Mesenchymal stem cell (in vitro differentiated cells and primary cell): Measurements from ENCODE around the gene RGS9.
"Not testable (repeated sequence)": the region's sequence is repeated elsewhere in the genome, so short reads cannot be mapped to it uniquely, and the experiment has no call there.

ENCODE experiments used
- DNase-seq: peaks from one replicate; pipeline ENCODE4 v3.0.0-alpha.2; 2013
- H2AFZ ChIP-seq: one replicate; pipeline ENCODE4 v1.6.1; 2013; ENCODE audit warnings: low read depth, mild to moderate bottlenecking, control low read depth, inconsistent platforms, low read length, moderate library complexity
- H2AK5ac ChIP-seq: 2 replicates; pipeline ENCODE4 v1.6.1; 2013; ENCODE audit warnings: low read length, moderate library complexity, mild to moderate bottlenecking, inconsistent platforms; ENCODE audit not compliant: severe bottlenecking
- H2BK120ac ChIP-seq: one replicate; pipeline ENCODE4 v1.6.1; 2013; ENCODE audit warnings: low read depth, mild to moderate bottlenecking, inconsistent platforms, low read length, moderate library complexity
- H2BK12ac ChIP-seq, 2 experiments: one replicate each; pipeline ENCODE4 v1.6.1; 2013; ENCODE audit warnings: inconsistent platforms in 2 of 2, low read length in 2 of 2, mild to moderate bottlenecking in 2 of 2, moderate library complexity in 2 of 2, control low read depth in 1 of 2
- H2BK15ac ChIP-seq: one replicate; pipeline ENCODE4 v1.6.1; 2013; ENCODE audit warnings: mild to moderate bottlenecking, low read depth, inconsistent platforms; ENCODE audit not compliant: poor library complexity, severe bottlenecking
- H2BK5ac ChIP-seq: 2 replicates; pipeline ENCODE4 v1.6.1; 2013; ENCODE audit warnings: low read depth, mild to moderate bottlenecking, low read length, control low read depth, inconsistent platforms; ENCODE audit not compliant: poor library complexity, severe bottlenecking
- H3K14ac ChIP-seq, 2 experiments: one replicate each; pipeline ENCODE4 v1.6.1; 2013; ENCODE audit warnings: inconsistent platforms in 2 of 2, low read length in 2 of 2, control low read depth in 1 of 2, mild to moderate bottlenecking in 1 of 2, moderate library complexity in 1 of 2
- H3K18ac ChIP-seq, 2 experiments: one replicate each; pipeline ENCODE4 v1.6.1; 2013; ENCODE audit warnings: inconsistent platforms in 2 of 2, low read length in 2 of 2, control low read depth in 1 of 2, low read depth in 1 of 2, mild to moderate bottlenecking in 1 of 2
- H3K23ac ChIP-seq, 2 experiments: one replicate each; pipeline ENCODE4 v1.6.1; 2013; ENCODE audit warnings: inconsistent platforms in 2 of 2, low read length in 2 of 2, mild to moderate bottlenecking in 2 of 2, moderate library complexity in 2 of 2, control low read depth in 1 of 2
- H3K27ac ChIP-seq: 2 replicates; pipeline ENCODE4 v1.5.1; 2013; ENCODE audit warnings: mild to moderate bottlenecking, moderate library complexity, low read length, control low read depth, inconsistent platforms; ENCODE audit not compliant: poor library complexity, severe bottlenecking
- H3K27me3 ChIP-seq, 2 experiments: 2 replicates each; pipeline versions ENCODE4 v1.6.1 to v1.7.0; 2013; ENCODE audit warnings: low read length in 2 of 2, mild to moderate bottlenecking in 2 of 2, moderate library complexity in 2 of 2, control low read depth in 1 of 2, inconsistent platforms in 1 of 2; ENCODE audit not compliant: control insufficient read depth in 1 of 2, insufficient read depth in 1 of 2
- H3K36me3 ChIP-seq, 2 experiments: 2 replicates each; pipeline versions ENCODE4 v1.6.1 to v1.7.0; 2013; ENCODE audit warnings: low read length in 2 of 2, control low read depth in 1 of 2, inconsistent platforms in 1 of 2, low read depth in 1 of 2, mild to moderate bottlenecking in 1 of 2; ENCODE audit not compliant: insufficient read depth in 2 of 2, control insufficient read depth in 1 of 2
- H3K4ac ChIP-seq, 2 experiments: one replicate each; pipeline ENCODE4 v1.6.1; 2013; ENCODE audit warnings: inconsistent platforms in 2 of 2, low read length in 2 of 2, mild to moderate bottlenecking in 2 of 2, moderate library complexity in 2 of 2, control low read depth in 1 of 2, low read depth in 1 of 2
- H3K4me1 ChIP-seq: 2 replicates; pipeline ENCODE4 v1.6.1; 2013; ENCODE audit warnings: low read depth, low read length, control low read depth; ENCODE audit not compliant: control insufficient read depth, insufficient read depth
- H3K4me2 ChIP-seq: 2 replicates; pipeline ENCODE4 v1.6.1; 2013; ENCODE audit warnings: low read length, mild to moderate bottlenecking, inconsistent platforms; ENCODE audit not compliant: poor library complexity, severe bottlenecking
- H3K4me3 ChIP-seq, 2 experiments: 2 replicates each; pipeline versions ENCODE4 v1.5.1 to v1.7.0; 2013; ENCODE audit warnings: low read length in 2 of 2, mild to moderate bottlenecking in 2 of 2, control low read depth in 1 of 2, low read depth in 1 of 2; ENCODE audit not compliant: insufficient read depth in 1 of 2
- H3K79me1 ChIP-seq: replicated peaks from 2 replicates; pipeline ENCODE4 v1.6.1; 2013; ENCODE audit warnings: mild to moderate bottlenecking, control low read depth, low read length, inconsistent platforms; ENCODE audit not compliant: poor library complexity, severe bottlenecking
- H3K9ac ChIP-seq: 2 replicates; pipeline ENCODE4 v1.7.0; 2013; ENCODE audit warnings: mild to moderate bottlenecking, low read length, moderate library complexity
- H3K9me3 ChIP-seq: 2 replicates; pipeline ENCODE4 v1.7.0; 2013; ENCODE audit warnings: mild to moderate bottlenecking, low read length; ENCODE audit not compliant: control insufficient read depth
- H4K8ac ChIP-seq: one replicate; pipeline ENCODE4 v1.6.1; 2013; ENCODE audit warnings: inconsistent platforms, mild to moderate bottlenecking, low read length, moderate library complexity
- H4K91ac ChIP-seq: one replicate; pipeline ENCODE4 v1.6.1; 2013; ENCODE audit warnings: mild to moderate bottlenecking, low read length, inconsistent platforms
- WGBS: methylation state at CpG from one replicate; pipeline ENCODE4 v1.1.7; 2013; ENCODE audit warnings: mixed read lengths; 5-methylcytosine and 5-hydroxymethylcytosine counted together

RGS9 gene

GRCh38 chr17:65175952-65176351, 38.8 kb downstream of the RGS9 start:
- peaks cover 0 to 3% of the 10 kb centered on the region in 2 experiments for H3K27me3 ChIP-seq
- H4K8ac ChIP-seq, result no peak overlapping the region
- no peak overlapping the region for H2AK5ac ChIP-seq
- no peaks in the 10 kb centered on the region for H3K79me1 ChIP-seq
- no peak overlapping the region for H3K9ac ChIP-seq
- no peak overlapping the region for H2BK120ac ChIP-seq
- H3K36me3 ChIP-seq, result no peaks in the 10 kb centered on the region
- no peak overlapping the region for H3K18ac ChIP-seq
- no peak overlapping the region for H3K4ac ChIP-seq
- H2BK12ac ChIP-seq, result no peak overlapping the region
- no peak for DNase-seq
- H3K4me3 ChIP-seq, result no peak overlapping the region
- H2AFZ ChIP-seq, result no peak overlapping the region
- H3K4me1 ChIP-seq, result peaks cover 30% of the 10 kb centered on the region
- H3K9me3 ChIP-seq, result no peaks in the 10 kb centered on the region
- H3K4me2 ChIP-seq, result no peak overlapping the region
- no peak overlapping the region for H3K27ac ChIP-seq
- H2BK5ac ChIP-seq, result no peak overlapping the region
- H4K91ac ChIP-seq, result no peak overlapping the region
- no peak overlapping the region for H3K23ac ChIP-seq
- H3K14ac ChIP-seq, result no peak overlapping the region
- H2BK15ac ChIP-seq, result no peak overlapping the region

DNA sequence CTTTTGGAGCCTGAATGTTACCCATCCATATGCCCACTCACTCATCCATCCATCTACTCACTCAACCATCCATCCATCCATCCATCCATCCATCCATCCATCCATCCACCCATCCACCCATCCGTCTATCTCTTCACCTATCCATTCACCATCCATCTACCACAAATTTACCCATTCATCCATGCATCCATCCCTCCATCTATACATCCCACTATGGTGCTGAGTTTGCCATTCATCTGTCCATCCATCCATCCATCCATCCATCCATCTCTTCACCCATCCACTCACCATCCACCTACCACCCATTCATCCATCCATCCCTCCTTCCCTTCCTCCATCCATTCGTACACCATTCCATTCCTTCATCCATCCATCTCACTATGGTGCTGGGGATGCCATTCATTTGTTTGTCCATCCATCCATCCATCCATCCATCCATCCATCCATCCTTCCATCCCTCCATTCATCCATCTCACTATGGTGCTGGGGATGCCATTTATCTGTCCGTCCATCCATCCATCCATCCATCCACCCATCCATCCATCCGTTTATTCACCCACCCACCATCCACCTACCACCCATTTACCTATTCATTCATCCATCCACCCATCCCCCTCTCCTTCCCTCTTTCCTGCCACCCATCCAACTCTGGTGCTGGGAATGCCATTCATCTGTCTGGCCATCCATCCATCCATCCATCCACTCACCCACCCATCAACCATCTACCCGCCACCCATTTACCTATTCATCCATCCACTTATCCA, 39.7 kb downstream of the RGS9 start:
- Histone ChIP-seq H2BK12ac (peak overlapping the region in 1 of 2 experiments; percentile 11), H3K14ac (no peak overlapping the region), H2BK120ac (no peak overlapping the region), H2AFZ (no peak overlapping the region), H3K27me3 (peaks cover 0 to 3% of the 10 kb centered on the region in 2 experiments), H3K4me2 (no peak overlapping the region), H3K27ac (no peak overlapping the region), H4K8ac (no peak overlapping the region), H3K9me3 (no peaks in the 10 kb centered on the region), H3K79me1 (no peaks in the 10 kb centered on the region), H3K18ac (no peak overlapping the region), H2BK15ac (no peak overlapping the region), H3K36me3 (no peaks in the 10 kb centered on the region), H3K23ac (no peak overlapping the region), H2AK5ac (no peak overlapping the region), H2BK5ac (no peak overlapping the region), H3K4me1 (peaks cover 28% of the 10 kb centered on the region), H3K4me3 (no peak overlapping the region), H4K91ac (peak overlapping the region; percentile 36), H3K9ac (no peak overlapping the region), H3K4ac (no peak overlapping the region)
- no peak for DNase-seq
- WGBS, result 96% methylated on average over 5 of the region's 5 CpGs

DNA sequence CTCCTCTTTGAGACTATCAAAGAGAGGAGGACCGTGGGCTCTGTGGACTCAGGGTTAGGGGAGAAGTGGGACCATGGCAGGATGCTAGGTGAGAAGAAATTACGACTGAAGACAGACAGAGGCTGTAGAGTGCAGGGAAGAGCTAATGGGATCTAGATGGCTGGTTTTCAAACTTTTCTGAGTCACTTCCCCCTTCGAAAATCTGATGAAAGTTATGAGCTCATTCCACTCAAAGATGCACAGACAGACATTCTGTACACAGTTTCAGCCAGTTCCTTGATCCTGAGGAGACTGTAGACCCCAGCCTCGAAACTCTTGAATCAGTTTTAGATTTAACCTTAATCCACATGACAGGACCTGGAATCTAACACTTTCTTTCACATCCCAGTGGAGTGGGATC, 40.7 kb downstream of the RGS9 start:
- Histone ChIP-seq H3K4me3 (no peak overlapping the region), H3K9ac (no peak overlapping the region), H2BK15ac (no peak overlapping the region), H3K36me3 (no peaks in the 10 kb centered on the region), H3K23ac (no peak overlapping the region), H2BK12ac (peak overlapping the region; percentile 34 to 64), H2AFZ (no peak overlapping the region), H4K8ac (no peak overlapping the region), H2AK5ac (peak overlapping the region; percentile 23), H3K18ac (peak overlapping the region; percentile 10 to 70), H3K4me2 (no peak overlapping the region), H2BK120ac (no peak overlapping the region), H2BK5ac (no peak overlapping the region), H3K79me1 (no peaks in the 10 kb centered on the region), H3K27me3 (peaks cover 0 to 4% of the 10 kb centered on the region in 2 experiments), H4K91ac (peak overlapping the region; percentile 36), H3K4me1 (peaks cover 31% of the 10 kb centered on the region), H3K9me3 (no peaks in the 10 kb centered on the region), H3K14ac (no peak overlapping the region), H3K27ac (no peak overlapping the region), H3K4ac (no peak overlapping the region)
- 59% methylated on average over 4 of the region's 4 CpGs for WGBS
- DNase-seq, result peak; percentile 79

DNA sequence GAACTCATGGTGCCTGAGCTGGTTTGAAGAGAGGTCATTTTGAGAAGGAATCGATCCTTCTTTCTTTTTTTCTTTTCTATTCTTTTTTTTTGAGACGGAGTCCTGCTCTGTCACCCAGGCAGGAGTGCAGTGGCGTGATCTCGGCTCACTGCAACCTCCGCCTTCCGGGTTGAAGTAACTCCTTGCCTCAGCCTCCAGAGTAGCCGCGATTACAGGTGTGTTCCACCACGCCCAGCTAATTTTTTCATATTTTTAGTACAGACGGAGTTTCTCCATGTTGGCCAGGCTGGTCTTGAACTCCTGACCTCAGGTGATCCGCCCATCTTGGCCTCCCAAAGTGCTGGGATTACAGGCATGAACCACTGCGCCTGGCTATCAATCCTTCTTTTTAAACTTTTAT, 43.1 kb downstream of the RGS9 start:
- Histone ChIP-seq H3K27me3 (peaks cover 0 to 16% of the 10 kb centered on the region in 2 experiments), H2BK12ac (peak overlapping the region in 1 of 2 experiments; percentile 15), H3K4me1 (peaks cover 28% of the 10 kb centered on the region)
- H3K79me1 ChIP-seq, H3K23ac ChIP-seq, H2AK5ac ChIP-seq, H3K9ac ChIP-seq, H2AFZ ChIP-seq, H3K4me3 ChIP-seq, H4K91ac ChIP-seq, H2BK5ac ChIP-seq, H3K4ac ChIP-seq, H3K36me3 ChIP-seq, H4K8ac ChIP-seq, H3K4me2 ChIP-seq, H3K9me3 ChIP-seq, H2BK120ac ChIP-seq, H3K14ac ChIP-seq, H3K18ac ChIP-seq, DNase-seq, H3K27ac ChIP-seq, H2BK15ac ChIP-seq: not testable (repeated sequence)
- WGBS, result 97% methylated on average over 11 of the region's 12 CpGs
